Fibroblast of lung (primary cell): Measurements from ENCODE around the gene EDARADD. TPM values are rescaled to one million over a fixed set of nuclear protein-coding genes. Genes with fewer than 3 reads are reported as not detected.

Experiments used
- DNase-seq, 2 donors: peaks; one replicate each; pipeline versions ENCODE4 v3.0.0 to v3.0.0-alpha.2; 2010; ENCODE audit warnings: low read depth in 2 of 2
- H2AFZ ChIP-seq: 2 replicates; pipeline ENCODE4 v1.5.1; 2012; ENCODE audit warnings: low read length, control low read depth, inconsistent platforms
- H3K27ac ChIP-seq: 2 replicates; pipeline ENCODE4 v1.5.1; 2011; ENCODE audit warnings: low read length, control low read depth; ENCODE audit not compliant: insufficient read depth
- H3K27me3 ChIP-seq: 2 replicates; pipeline ENCODE4 v1.5.1; 2011; ENCODE audit warnings: mild to moderate bottlenecking, low read length; ENCODE audit not compliant: control insufficient read depth, insufficient read depth
- H3K36me3 ChIP-seq: 2 replicates; pipeline ENCODE4 v1.5.1; 2011; ENCODE audit warnings: low read length; ENCODE audit not compliant: control insufficient read depth, insufficient read depth
- H3K4me1 ChIP-seq: 2 replicates; pipeline ENCODE4 v1.5.1; 2011; ENCODE audit warnings: low read length; ENCODE audit not compliant: control insufficient read depth, insufficient read depth; ENCODE audit errors: extremely low read depth
- H3K4me2 ChIP-seq: 2 replicates; pipeline ENCODE4 v1.5.1; 2011; ENCODE audit warnings: low read length, control low read depth; ENCODE audit not compliant: insufficient read depth; ENCODE audit errors: extremely low read depth
- H3K4me3 ChIP-seq, 4 experiments: fragments of 200-600 bp in 1 of 4; sonication (generic) in 1 of 4; replicated peaks in 1 of 4; 2 replicates each; pipeline ENCODE4 v1.5.1; 2011 to 2016; ENCODE audit warnings: low read length in 4 of 4, low read depth in 3 of 4, mild to moderate bottlenecking in 3 of 4, control low read depth in 2 of 4, inconsistent platforms in 1 of 4, mixed read lengths in 1 of 4; ENCODE audit not compliant: insufficient read depth in 1 of 4; ENCODE audit errors: control extremely low read depth in 1 of 4
- H3K79me2 ChIP-seq: 2 replicates; pipeline ENCODE4 v1.5.1; 2012; ENCODE audit warnings: mild to moderate bottlenecking, low read length, inconsistent platforms; ENCODE audit not compliant: control insufficient read depth, insufficient read depth
- H3K9ac ChIP-seq: 2 replicates; pipeline ENCODE4 v1.5.1; 2011; ENCODE audit warnings: mild to moderate bottlenecking, low read length, control low read depth; ENCODE audit not compliant: insufficient read depth
- H3K9me3 ChIP-seq: 2 replicates; pipeline ENCODE4 v1.5.1; 2012; ENCODE audit warnings: low read depth, low read length; ENCODE audit not compliant: control insufficient read depth, insufficient read depth
- H4K20me1 ChIP-seq: 2 replicates; pipeline ENCODE4 v1.5.1; 2011; ENCODE audit warnings: low read length; ENCODE audit not compliant: control insufficient read depth, insufficient read depth; ENCODE audit errors: extremely low read depth
- EZH2 ChIP-seq: IDR thresholded peaks from 2 replicates; pipeline ENCODE4 v1.5.1; 2012; ENCODE audit warnings: low read length, control low read depth, mild to moderate bottlenecking; ENCODE audit errors: missing control alignments
- polyA plus RNA-seq, 2 donors: library from polyadenylated mRNA; depleted of rRNA in 1 of 2; stranded (reverse) in 1 of 2; unstranded in 1 of 2; fragments of >200 nt; gene quantifications; 2 replicates each; pipeline ENCODE4 v1.2.1, GENCODE V29; 2011 to 2012; ENCODE audit warnings: missing spikeins in 1 of 2
- total RNA-seq: library from RNA; depleted of rRNA; stranded (reverse); fragments of >200 nt; gene quantifications from 2 replicates; pipeline ENCODE4 v1.2.1, GENCODE V29; 2014
- TF ChIP-seq, protein P1 (sequence below), 2 donors: IDR thresholded peaks in 1 of 2; conservative IDR thresholded peaks in 1 of 2; 1 replicate in 1 of 2; 2 replicates in 1 of 2; pipeline ENCODE4 v1.5.1; 2011 to 2012; ENCODE audit warnings: low read length in 2 of 2, control low read depth in 1 of 2, inconsistent platforms in 1 of 2, low read depth in 1 of 2, mild to moderate bottlenecking in 1 of 2

Gene EDARADD
- total and polyA plus RNA-seq, 2 donors (not counting 1 experiment from before 2014, with no cell fraction given) = not detected

- H3K27me3 ChIP-seq = no peaks in the 10 kb centered on the region
- no peak for TF ChIP-seq EZH2
- TF ChIP-seq, protein P1, sequence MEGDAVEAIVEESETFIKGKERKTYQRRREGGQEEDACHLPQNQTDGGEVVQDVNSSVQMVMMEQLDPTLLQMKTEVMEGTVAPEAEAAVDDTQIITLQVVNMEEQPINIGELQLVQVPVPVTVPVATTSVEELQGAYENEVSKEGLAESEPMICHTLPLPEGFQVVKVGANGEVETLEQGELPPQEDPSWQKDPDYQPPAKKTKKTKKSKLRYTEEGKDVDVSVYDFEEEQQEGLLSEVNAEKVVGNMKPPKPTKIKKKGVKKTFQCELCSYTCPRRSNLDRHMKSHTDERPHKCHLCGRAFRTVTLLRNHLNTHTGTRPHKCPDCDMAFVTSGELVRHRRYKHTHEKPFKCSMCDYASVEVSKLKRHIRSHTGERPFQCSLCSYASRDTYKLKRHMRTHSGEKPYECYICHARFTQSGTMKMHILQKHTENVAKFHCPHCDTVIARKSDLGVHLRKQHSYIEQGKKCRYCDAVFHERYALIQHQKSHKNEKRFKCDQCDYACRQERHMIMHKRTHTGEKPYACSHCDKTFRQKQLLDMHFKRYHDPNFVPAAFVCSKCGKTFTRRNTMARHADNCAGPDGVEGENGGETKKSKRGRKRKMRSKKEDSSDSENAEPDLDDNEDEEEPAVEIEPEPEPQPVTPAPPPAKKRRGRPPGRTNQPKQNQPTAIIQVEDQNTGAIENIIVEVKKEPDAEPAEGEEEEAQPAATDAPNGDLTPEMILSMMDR (conservative IDR thresholded peaks at IDR 0.05 in 1 of 2, IDR thresholded peaks at IDR 0.05 in 1 of 2; ENCODE audit: low read depth in 1 of 2, low read length in 2 of 2) = no peak
- H3K4me3 ChIP-seq = no peak overlapping the region
- H2AFZ ChIP-seq = no peak overlapping the region
- no peaks in the 10 kb centered on the region for H3K79me2 ChIP-seq
- H3K9me3 ChIP-seq = no peaks in the 10 kb centered on the region
- H3K4me1 ChIP-seq = no peaks in the 10 kb centered on the region
- no peak overlapping the region for H3K9ac ChIP-seq
- no peaks in the 10 kb centered on the region for H4K20me1 ChIP-seq
- H3K27ac ChIP-seq = no peak overlapping the region
- DNase-seq = no peak
- H3K4me2 ChIP-seq = no peak overlapping the region
- no peaks in the 10 kb centered on the region for H3K36me3 ChIP-seq
These were observed 27.9 kb downstream of the EDARADD start for GRCh38 chr1:236421850-236422516.

- Histone ChIP-seq H3K36me3 (no peaks in the 10 kb centered on the region), H3K4me1 (no peaks in the 10 kb centered on the region), H3K27ac (no peak overlapping the region), H4K20me1 (no peaks in the 10 kb centered on the region), H3K9ac (no peak overlapping the region), H2AFZ (no peak overlapping the region), H3K4me3 (no peak overlapping the region), H3K4me2 (no peak overlapping the region), H3K27me3 (no peaks in the 10 kb centered on the region), H3K9me3 (no peaks in the 10 kb centered on the region), H3K79me2 (no peaks in the 10 kb centered on the region)
- DNase-seq = no peak
- no peak for TF ChIP-seq EZH2
- TF ChIP-seq, protein P1 (conservative IDR thresholded peaks at IDR 0.05 in 1 of 2, IDR thresholded peaks at IDR 0.05 in 1 of 2; ENCODE audit: low read depth in 1 of 2, low read length in 2 of 2) = no peak
These were observed 28.4 kb downstream of the EDARADD start for GRCh38 chr1:236422517-236422876.

- Histone ChIP-seq H3K4me2 (no peak overlapping the region), H3K79me2 (no peaks in the 10 kb centered on the region), H3K27me3 (no peaks in the 10 kb centered on the region), H3K9ac (no peak overlapping the region), H3K27ac (no peak overlapping the region), H2AFZ (no peak overlapping the region), H4K20me1 (no peaks in the 10 kb centered on the region), H3K4me3 (no peak overlapping the region), H3K4me1 (no peaks in the 10 kb centered on the region), H3K36me3 (no peaks in the 10 kb centered on the region), H3K9me3 (no peaks in the 10 kb centered on the region)
- no peak for TF ChIP-seq EZH2
- TF ChIP-seq, protein P1 (conservative IDR thresholded peaks at IDR 0.05 in 1 of 2, IDR thresholded peaks at IDR 0.05 in 1 of 2; ENCODE audit: low read depth in 1 of 2, low read length in 2 of 2) = no peak
- DNase-seq = no peak
These were observed 31.1 kb downstream of the EDARADD start for GRCh38 chr1:236425031-236425663.
